Nephron progenitor cell (in vitro differentiated cells): ENCODE results near the gene ASCC2.

Experiments
- DNase-seq: peaks from one replicate; pipeline ENCODE4 v3.0.0; 2021
- H3K27ac Mint-ChIP-seq: 2 replicates; pipeline ENCODE4 v1.8.0; 2021; ENCODE audit warnings: mild to moderate bottlenecking, moderate library complexity, mixed read lengths
- H3K27me3 Mint-ChIP-seq: 2 replicates; pipeline ENCODE4 v1.8.0; 2021; ENCODE audit warnings: mild to moderate bottlenecking, low read depth, mixed read lengths; ENCODE audit not compliant: poor library complexity
- H3K36me3 Mint-ChIP-seq: 2 replicates; pipeline ENCODE4 v1.8.0; 2021; ENCODE audit warnings: low read depth, mixed read lengths
- H3K4me1 Mint-ChIP-seq: 2 replicates; pipeline ENCODE4 v1.8.0; 2021; ENCODE audit warnings: mixed read lengths
- H3K4me3 Mint-ChIP-seq: 2 replicates; pipeline ENCODE4 v1.8.0; 2021; ENCODE audit warnings: mild to moderate bottlenecking, moderate library complexity, mixed read lengths
- H3K9me3 Mint-ChIP-seq: 2 replicates; pipeline ENCODE4 v1.8.0; 2021; ENCODE audit warnings: mild to moderate bottlenecking, moderate library complexity, mixed read lengths
- CTCF ChIP-seq: fragments of 200-600 bp; sonication (generic); IDR thresholded peaks from 2 replicates; pipeline ENCODE4 v1.5.0; 2021; ENCODE audit warnings: antibody characterized with exemption

The ASCC2 gene

GRCh38 chr22:29780748-29781676, 57.1 kb downstream of the ASCC2 start:
- no peak for DNase-seq
- peak overlapping the region; percentile 69 for H3K27ac Mint-ChIP-seq
- no peak for TF ChIP-seq CTCF
- H3K4me1 Mint-ChIP-seq = peaks cover 32% of the 10 kb centered on the region
- peaks cover 8% of the 10 kb centered on the region for H3K27me3 Mint-ChIP-seq
- no peaks in the 10 kb centered on the region for H3K36me3 Mint-ChIP-seq
- H3K9me3 Mint-ChIP-seq = no peaks in the 10 kb centered on the region
- H3K4me3 Mint-ChIP-seq = no peak overlapping the region

GRCh38 chr22:29780220-29780619, 57.9 kb downstream of the ASCC2 start:
- Mint-ChIP-seq H3K4me3 (no peak overlapping the region), H3K27me3 (peaks cover 8% of the 10 kb centered on the region), H3K9me3 (no peaks in the 10 kb centered on the region), H3K27ac (no peak overlapping the region), H3K36me3 (no peaks in the 10 kb centered on the region), H3K4me1 (peaks cover 28% of the 10 kb centered on the region)
- TF ChIP-seq CTCF = no peak
- no peak for DNase-seq

GRCh38 chr22:29773233-29773632, 64.8 kb downstream of the ASCC2 start:
- no peak for TF ChIP-seq CTCF
- no peak overlapping the region for H3K4me3 Mint-ChIP-seq
- no peaks in the 10 kb centered on the region for H3K9me3 Mint-ChIP-seq
- peak overlapping the region; percentile 64 for H3K27ac Mint-ChIP-seq
- DNase-seq = no peak
- H3K27me3 Mint-ChIP-seq = peaks cover 4% of the 10 kb centered on the region
- H3K36me3 Mint-ChIP-seq = peaks cover 20% of the 10 kb centered on the region
- H3K4me1 Mint-ChIP-seq = peaks cover 14% of the 10 kb centered on the region

- H3K27me3 Mint-ChIP-seq = peaks cover 4% of the 10 kb centered on the region
- no peak overlapping the region for H3K27ac Mint-ChIP-seq
- no peak for DNase-seq
- no peaks in the 10 kb centered on the region for H3K9me3 Mint-ChIP-seq
- H3K4me1 Mint-ChIP-seq = peaks cover 24% of the 10 kb centered on the region
- peak; percentile 17 for TF ChIP-seq CTCF
- H3K4me3 Mint-ChIP-seq = no peak overlapping the region
- H3K36me3 Mint-ChIP-seq = peaks cover 20% of the 10 kb centered on the region
These were observed 65.9 kb downstream of the ASCC2 start for GRCh38 chr22:29772170-29772641.

GRCh38 chr22:29769723-29770321, 68.3 kb downstream of the ASCC2 start:
- TF ChIP-seq CTCF = no peak
- no peak overlapping the region for H3K27ac Mint-ChIP-seq
- peak overlapping the region; percentile 45 for H3K4me3 Mint-ChIP-seq
- peaks cover 20% of the 10 kb centered on the region for H3K36me3 Mint-ChIP-seq
- peaks cover 5% of the 10 kb centered on the region for H3K27me3 Mint-ChIP-seq
- DNase-seq = no peak
- peaks cover 41% of the 10 kb centered on the region for H3K4me1 Mint-ChIP-seq
- H3K9me3 Mint-ChIP-seq = no peaks in the 10 kb centered on the region
